GM12864 (cell line): ENCODE results near the gene TNFRSF14.
A peak's percentile ranks its signal among the peaks of the same experiment; 100 is the strongest.

Experiments used
- DNase-seq: peaks from one replicate; pipeline ENCODE4 v3.0.0-alpha.2; 2011; ENCODE audit warnings: low read depth
- H3K4me3 ChIP-seq: 2 replicates; pipeline ENCODE4 v1.5.1; 2011; ENCODE audit warnings: mild to moderate bottlenecking, low read depth, low read length, control low read depth
- TF ChIP-seq, protein P1 (sequence below): IDR thresholded peaks from 2 replicates; pipeline ENCODE4 v1.5.1; 2011; ENCODE audit warnings: low read depth, mild to moderate bottlenecking, moderate library complexity, low read length, control low read depth, inconsistent platforms; ENCODE audit errors: missing control alignments

TNFRSF14 gene

DNA sequence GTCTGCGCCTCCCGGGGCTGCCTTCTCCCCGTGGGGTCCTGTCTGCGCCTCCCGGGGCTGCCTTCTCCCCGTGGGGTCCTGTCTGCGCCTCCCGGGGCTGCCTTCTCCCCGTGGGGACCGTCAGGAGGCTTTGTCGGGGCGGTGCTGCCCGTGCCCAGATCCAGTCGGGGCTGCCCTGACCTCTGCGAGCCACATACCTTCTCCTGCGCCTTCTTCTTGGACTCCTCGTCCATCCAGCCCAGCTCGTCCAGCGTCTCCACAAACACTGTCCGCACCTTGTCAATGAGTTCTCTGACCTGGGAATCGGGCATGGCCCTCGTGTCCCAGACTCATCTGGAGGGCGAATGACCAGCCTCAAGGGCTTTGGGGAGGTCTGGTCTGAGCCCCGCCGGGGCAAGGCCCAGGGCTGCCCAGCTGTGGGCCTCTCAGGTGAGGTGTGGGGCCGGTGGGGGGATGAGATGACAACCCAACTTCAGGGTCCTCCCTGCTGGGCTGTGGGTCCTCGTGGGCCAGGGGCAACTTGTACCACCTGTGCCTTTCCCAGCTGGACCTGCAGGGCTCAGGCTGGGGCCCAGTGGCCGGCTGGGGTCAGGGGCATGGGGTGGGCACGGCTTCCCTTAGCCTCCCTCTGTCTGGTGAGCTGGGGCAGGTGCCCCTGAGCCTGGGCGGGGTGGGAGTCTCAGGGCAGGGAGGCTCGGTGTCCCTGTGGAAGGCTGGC is 39.8 kb downstream of the TNFRSF14 start:
- no peak for DNase-seq
- TF ChIP-seq, protein P1, sequence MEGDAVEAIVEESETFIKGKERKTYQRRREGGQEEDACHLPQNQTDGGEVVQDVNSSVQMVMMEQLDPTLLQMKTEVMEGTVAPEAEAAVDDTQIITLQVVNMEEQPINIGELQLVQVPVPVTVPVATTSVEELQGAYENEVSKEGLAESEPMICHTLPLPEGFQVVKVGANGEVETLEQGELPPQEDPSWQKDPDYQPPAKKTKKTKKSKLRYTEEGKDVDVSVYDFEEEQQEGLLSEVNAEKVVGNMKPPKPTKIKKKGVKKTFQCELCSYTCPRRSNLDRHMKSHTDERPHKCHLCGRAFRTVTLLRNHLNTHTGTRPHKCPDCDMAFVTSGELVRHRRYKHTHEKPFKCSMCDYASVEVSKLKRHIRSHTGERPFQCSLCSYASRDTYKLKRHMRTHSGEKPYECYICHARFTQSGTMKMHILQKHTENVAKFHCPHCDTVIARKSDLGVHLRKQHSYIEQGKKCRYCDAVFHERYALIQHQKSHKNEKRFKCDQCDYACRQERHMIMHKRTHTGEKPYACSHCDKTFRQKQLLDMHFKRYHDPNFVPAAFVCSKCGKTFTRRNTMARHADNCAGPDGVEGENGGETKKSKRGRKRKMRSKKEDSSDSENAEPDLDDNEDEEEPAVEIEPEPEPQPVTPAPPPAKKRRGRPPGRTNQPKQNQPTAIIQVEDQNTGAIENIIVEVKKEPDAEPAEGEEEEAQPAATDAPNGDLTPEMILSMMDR, result no peak
- H3K4me3 ChIP-seq, result no peak overlapping the region

DNA sequence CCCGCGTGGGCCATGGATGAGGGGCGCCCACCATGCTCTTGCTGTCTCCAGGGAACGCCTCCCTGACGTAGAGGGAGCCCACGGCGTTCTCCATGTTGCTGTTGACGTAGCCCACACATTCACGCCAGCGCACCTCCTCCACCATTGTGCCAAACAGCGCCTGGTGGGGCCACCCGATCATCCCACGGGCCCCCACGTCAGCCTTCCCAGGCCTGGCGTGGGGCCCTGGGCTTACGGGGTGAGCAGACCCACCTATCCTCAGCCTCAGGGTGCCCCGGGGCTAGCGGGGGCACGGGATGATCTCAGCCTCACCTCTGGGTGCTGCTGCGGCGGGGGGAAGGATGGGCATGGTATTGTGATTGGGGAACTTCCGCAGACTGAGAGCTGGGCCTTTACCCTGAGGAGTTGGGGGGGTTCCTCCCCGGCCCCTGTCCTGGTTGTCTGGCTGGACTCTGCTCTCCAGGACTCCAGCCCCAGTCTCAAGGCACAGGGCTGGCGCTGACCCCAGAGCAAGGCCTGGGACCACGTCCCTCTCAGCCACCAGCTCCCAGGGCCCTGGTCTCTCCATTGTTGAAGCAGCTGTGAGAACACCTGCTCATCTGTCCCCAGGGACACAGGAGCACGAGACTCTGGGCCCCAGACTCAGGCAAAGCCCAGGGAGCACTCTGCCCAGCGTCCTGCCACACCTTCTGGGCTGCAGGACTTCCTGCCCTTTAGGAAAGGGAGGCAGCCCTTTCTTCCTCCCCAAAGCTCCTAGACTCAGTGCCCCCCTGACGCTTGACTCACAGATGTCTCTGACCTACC is 40.6 kb downstream of the TNFRSF14 start:
- TF ChIP-seq, protein P1, result no peak
- no peak overlapping the region for H3K4me3 ChIP-seq
- no peak for DNase-seq

DNA sequence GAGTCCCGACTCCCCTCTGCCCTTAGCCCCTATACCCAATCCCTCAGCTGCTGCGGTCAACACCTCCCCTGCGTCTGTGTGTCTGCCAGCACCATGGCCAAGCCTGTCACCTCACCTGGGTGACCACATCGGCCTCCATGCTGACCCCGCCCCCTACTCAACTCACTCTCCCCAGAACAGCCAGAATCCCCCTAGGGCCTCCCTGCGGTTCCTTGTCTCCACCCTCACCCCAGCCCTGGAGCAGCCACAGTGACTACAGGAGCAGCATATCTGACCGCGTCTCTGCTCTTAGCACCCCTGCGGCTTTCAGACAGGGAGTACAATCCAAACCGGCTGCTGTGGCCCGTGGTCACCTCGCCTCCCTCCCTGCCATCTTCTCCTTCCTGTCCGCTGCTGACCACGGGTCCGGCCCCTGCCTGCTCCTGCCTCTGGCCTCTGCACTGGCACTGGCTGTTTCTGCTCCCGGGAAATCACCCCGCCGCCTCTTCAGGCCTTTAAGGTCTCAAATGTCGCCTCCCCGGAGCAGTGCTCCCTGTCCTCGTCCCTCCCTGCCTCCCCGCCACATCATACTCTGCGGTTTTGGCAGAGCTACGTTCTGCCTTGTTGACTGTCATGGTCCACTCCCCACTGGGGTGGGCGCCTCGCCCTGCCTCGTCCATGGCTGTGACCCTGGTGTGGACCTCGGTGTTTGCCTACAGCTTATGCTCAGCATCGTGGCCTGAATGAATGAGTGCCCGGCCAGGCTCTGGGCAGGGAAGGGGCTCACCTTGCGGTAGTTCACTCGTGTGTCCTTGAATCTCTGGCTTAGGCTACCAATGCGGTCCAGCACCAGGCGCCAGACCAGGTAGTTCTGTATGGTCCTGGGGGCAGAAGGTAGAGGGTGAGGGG is 41.5 kb downstream of the TNFRSF14 start:
- TF ChIP-seq, protein P1, result no peak
- DNase-seq, result no peak
- H3K4me3 ChIP-seq, result no peak overlapping the region

DNA sequence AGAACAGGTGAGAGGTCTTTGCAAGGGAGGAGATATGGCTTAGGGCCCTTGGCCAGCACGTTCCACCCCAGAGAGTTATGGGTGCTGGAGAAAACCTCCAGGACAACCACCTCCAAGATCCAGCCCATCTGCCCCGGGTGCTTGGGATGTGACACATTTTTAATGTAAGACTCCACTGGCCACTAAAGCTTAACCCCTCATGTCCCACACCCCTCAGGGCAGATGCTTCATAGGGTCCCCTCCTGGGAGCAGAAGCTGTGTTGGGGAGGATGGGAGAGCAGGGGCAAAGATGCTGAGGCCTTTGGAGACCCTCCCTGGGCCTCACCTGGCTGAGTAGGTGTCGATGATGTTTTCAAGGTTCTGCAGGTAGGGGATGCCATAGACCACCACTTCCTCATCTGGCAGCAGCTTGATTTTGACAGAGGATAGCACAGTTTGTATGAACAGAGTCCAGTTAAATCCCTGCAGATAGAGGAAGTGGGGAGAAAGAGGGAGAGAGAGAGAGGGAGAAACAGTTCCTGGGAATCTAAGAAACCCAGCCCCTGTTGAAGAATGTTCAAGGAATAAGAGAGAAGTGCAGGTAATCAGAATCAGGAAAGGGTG is 42.3 kb downstream of the TNFRSF14 start:
- TF ChIP-seq, protein P1, result peak; percentile 23
- DNase-seq, result no peak
- H3K4me3 ChIP-seq, result no peak overlapping the region

DNA sequence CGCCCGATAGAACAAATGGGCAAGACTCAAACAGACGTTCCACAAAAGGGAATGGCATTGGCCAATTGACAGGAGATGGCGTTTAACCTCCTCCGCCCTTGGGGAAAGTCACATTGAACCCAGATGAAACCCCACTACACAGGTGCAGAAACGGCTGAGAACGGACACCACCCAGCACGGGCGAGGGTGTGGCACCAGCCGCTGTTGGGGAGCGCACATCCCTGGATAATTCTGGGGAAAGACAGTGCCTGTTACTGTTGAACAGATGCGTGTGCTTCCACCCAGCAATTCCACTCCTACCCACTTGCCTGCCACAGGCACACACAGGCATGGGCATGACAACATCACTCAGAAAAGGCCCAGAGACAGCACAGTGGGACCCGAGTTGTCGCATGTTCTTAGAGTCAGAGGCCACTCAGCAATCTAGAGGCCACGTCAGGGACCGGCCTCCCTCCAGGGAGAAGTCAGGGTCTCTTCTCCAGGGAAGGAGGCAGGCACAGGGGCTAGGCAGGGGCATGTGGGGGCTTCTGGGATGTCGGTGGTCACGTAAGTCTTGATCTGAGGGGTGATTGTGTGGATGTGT is 45.6 kb downstream of the TNFRSF14 start:
- TF ChIP-seq, protein P1, result no peak
- DNase-seq, result no peak
- no peak overlapping the region for H3K4me3 ChIP-seq

DNA sequence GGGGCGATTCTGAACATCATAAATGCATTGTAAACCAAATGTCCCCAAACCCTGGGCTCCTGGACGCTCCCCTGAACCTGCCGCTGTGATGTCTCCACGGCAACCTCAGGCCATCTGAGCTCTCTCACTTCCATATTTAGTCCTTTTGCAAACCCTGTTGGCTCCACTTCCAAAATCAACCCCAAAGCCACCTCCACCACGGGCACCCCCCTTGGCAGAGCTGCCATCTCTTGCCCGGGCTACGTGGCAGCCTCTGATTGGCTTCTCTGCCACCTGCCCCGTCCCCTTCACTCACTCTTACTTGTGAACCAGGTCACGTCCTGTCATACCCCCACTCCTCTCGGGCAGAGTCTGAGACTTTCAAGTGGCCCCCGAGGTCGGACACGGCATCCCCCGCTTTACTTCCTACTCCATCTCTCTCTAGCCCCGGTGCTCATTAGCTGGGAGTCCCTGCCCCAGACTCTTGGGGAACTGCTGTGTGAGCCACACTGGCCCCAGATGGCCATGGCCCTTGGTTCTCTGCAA is 46.2 kb downstream of the TNFRSF14 start:
- H3K4me3 ChIP-seq, result no peak overlapping the region
- TF ChIP-seq, protein P1, result no peak
- DNase-seq, result no peak
